ENCODE measurements around the gene DUXB. TPM values are rescaled to one million over a fixed set of nuclear protein-coding genes. Genes with fewer than 3 reads are reported as not detected.

The DUXB gene
- total RNA-seq, 1 experiment from 2014 or later, result not detected

DNA sequence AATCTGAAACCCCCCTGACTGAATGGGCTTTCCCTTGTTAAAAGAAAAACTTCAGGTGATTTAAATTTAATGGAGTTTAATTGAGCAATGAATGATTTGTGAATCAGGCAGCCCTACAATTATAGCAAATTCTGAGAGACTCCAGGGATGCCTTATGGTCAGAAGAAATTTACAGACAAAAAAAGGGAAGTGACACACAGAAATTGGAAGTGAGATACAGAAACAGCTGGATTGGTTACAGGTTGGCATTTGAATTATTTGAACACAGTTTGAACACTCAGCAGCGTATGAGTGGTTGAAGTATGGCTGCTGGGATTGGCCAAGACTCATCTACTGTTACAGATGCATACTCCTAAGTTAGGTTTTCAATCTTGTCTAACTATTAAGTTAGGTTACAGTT lies 44.0 kb upstream of the DUXB start:
- H3K27ac Mint-ChIP-seq (ENCODE audit: unreplicated experiment), result no peak overlapping the region

GRCh38 chr16:75742424-75743047 lies 41.3 kb upstream of the DUXB start:
- TF ChIP-seq, protein P1, sequence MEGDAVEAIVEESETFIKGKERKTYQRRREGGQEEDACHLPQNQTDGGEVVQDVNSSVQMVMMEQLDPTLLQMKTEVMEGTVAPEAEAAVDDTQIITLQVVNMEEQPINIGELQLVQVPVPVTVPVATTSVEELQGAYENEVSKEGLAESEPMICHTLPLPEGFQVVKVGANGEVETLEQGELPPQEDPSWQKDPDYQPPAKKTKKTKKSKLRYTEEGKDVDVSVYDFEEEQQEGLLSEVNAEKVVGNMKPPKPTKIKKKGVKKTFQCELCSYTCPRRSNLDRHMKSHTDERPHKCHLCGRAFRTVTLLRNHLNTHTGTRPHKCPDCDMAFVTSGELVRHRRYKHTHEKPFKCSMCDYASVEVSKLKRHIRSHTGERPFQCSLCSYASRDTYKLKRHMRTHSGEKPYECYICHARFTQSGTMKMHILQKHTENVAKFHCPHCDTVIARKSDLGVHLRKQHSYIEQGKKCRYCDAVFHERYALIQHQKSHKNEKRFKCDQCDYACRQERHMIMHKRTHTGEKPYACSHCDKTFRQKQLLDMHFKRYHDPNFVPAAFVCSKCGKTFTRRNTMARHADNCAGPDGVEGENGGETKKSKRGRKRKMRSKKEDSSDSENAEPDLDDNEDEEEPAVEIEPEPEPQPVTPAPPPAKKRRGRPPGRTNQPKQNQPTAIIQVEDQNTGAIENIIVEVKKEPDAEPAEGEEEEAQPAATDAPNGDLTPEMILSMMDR (IDR thresholded peaks at IDR 0.05; ENCODE audit: unreplicated experiment), result no peak
- H3K27me3 Mint-ChIP-seq (ENCODE audit: unreplicated experiment), result peaks cover 4% of the 10 kb centered on the region
- no peak overlapping the region for H3K4me3 Mint-ChIP-seq (ENCODE audit: low read depth, unreplicated experiment)
- intact Hi-C loops (cut with micrococcal nuclease; ENCODE audit: unreplicated experiment), result no loop called here
- no peak for DNase-seq
- H3K27ac Mint-ChIP-seq (ENCODE audit: unreplicated experiment), result no peak overlapping the region
- no peaks in the 10 kb centered on the region for H3K4me1 Mint-ChIP-seq (ENCODE audit: low read depth, unreplicated experiment)
- CTCF ChIA-PET, result no interaction called here
- no peaks in the 10 kb centered on the region for H3K36me3 Mint-ChIP-seq (ENCODE audit: insufficient read depth, unreplicated experiment)
- no TSS peak for BruUV-seq (replicated peaks)
- H3K9me3 Mint-ChIP-seq (ENCODE audit: low read depth, unreplicated experiment), result peaks cover 12% of the 10 kb centered on the region

More for the DNA sequence above, 44.0 kb upstream of the DUXB start:
- BruUV-seq (replicated peaks), result no TSS peak
- intact Hi-C loops (cut with micrococcal nuclease; ENCODE audit: unreplicated experiment), result no loop called here
- Mint-ChIP-seq H3K4me3 (ENCODE audit: low read depth, unreplicated experiment) (no peak overlapping the region), H3K4me1 (ENCODE audit: low read depth, unreplicated experiment) (no peaks in the 10 kb centered on the region), H3K36me3 (ENCODE audit: insufficient read depth, unreplicated experiment) (no peaks in the 10 kb centered on the region), H3K9me3 (ENCODE audit: low read depth, unreplicated experiment) (peaks cover 14% of the 10 kb centered on the region), H3K27me3 (ENCODE audit: unreplicated experiment) (peaks cover 14% of the 10 kb centered on the region)
- TF ChIP-seq, protein P1 (IDR thresholded peaks at IDR 0.05; ENCODE audit: unreplicated experiment), result no peak
- DNase-seq, result no peak
- CTCF ChIA-PET, result no interaction called here

GRCh38 chr16:75733305-75734211 lies 32.3 kb upstream of the DUXB start:
- peaks cover 4% of the 10 kb centered on the region for H3K9me3 Mint-ChIP-seq (ENCODE audit: low read depth, unreplicated experiment)
- H3K4me1 Mint-ChIP-seq (ENCODE audit: low read depth, unreplicated experiment), result no peaks in the 10 kb centered on the region
- TF ChIP-seq, protein P1 (IDR thresholded peaks at IDR 0.05; ENCODE audit: unreplicated experiment), result no peak
- H3K27me3 Mint-ChIP-seq (ENCODE audit: unreplicated experiment), result no peaks in the 10 kb centered on the region
- H3K36me3 Mint-ChIP-seq (ENCODE audit: insufficient read depth, unreplicated experiment), result no peaks in the 10 kb centered on the region
- DNase-seq, result no peak
- BruUV-seq (replicated peaks), result no TSS peak
- intact Hi-C loops (cut with micrococcal nuclease; ENCODE audit: unreplicated experiment), result no loop called here
- H3K4me3 Mint-ChIP-seq (ENCODE audit: low read depth, unreplicated experiment), result no peak overlapping the region
- no peak overlapping the region for H3K27ac Mint-ChIP-seq (ENCODE audit: unreplicated experiment)
- CTCF ChIA-PET, result interaction anchor here (0.6 kb wide), 1 partner anchor 26 kb away, joined by 3 read pairs; no protein-coding TSS in a partner anchor

- TF ChIP-seq, protein P1 (IDR thresholded peaks at IDR 0.05; ENCODE audit: unreplicated experiment), result no peak
- no peak overlapping the region for H3K4me3 Mint-ChIP-seq (ENCODE audit: low read depth, unreplicated experiment)
- H3K27ac Mint-ChIP-seq (ENCODE audit: unreplicated experiment), result no peak overlapping the region
- H3K4me1 Mint-ChIP-seq (ENCODE audit: low read depth, unreplicated experiment), result no peaks in the 10 kb centered on the region
- DNase-seq, result no peak
- no TSS peak for BruUV-seq (replicated peaks)
- no peaks in the 10 kb centered on the region for H3K36me3 Mint-ChIP-seq (ENCODE audit: insufficient read depth, unreplicated experiment)
- CTCF ChIA-PET, result no interaction called here
- H3K27me3 Mint-ChIP-seq (ENCODE audit: unreplicated experiment), result no peaks in the 10 kb centered on the region
- H3K9me3 Mint-ChIP-seq (ENCODE audit: low read depth, unreplicated experiment), result peaks cover 3% of the 10 kb centered on the region
- intact Hi-C loops (cut with micrococcal nuclease; ENCODE audit: unreplicated experiment), result no loop called here
Observed at GRCh38 chr16:75732871-75733270, 31.6 kb upstream of the DUXB start.
